Measurements from ENCODE around the gene SEC61A2. TPM values are rescaled to one million over a fixed set of nuclear protein-coding genes. Genes with fewer than 3 reads are reported as not detected.
A peak's percentile ranks its signal among the peaks of the same experiment; 100 is the strongest.
"Not testable (repeated sequence)": the region's sequence is repeated elsewhere in the genome, so short reads cannot be mapped to it uniquely, and the experiment has no call there.

Gene SEC61A2
- total RNA-seq, 1 donor from 2014 or later = 12.3 TPM

- DNase-seq = no peak
These were observed 33.5 kb downstream of the SEC61A2 start for GRCh38 chr10:12162927-12163326.

GRCh38 chr10:12164085-12164484 lies 34.6 kb downstream of the SEC61A2 start:
- DNase-seq = no peak

GRCh38 chr10:12165036-12165435 lies 35.6 kb downstream of the SEC61A2 start:
- no peak for DNase-seq

GRCh38 chr10:12165999-12166775 lies 36.7 kb downstream of the SEC61A2 start:
- no peak for DNase-seq

GRCh38 chr10:12171512-12171911 lies 42.0 kb downstream of the SEC61A2 start:
- DNase-seq = not testable (repeated sequence)

GRCh38 chr10:12177642-12178041 lies 48.2 kb downstream of the SEC61A2 start:
- peak; percentile 15 for DNase-seq

GRCh38 chr10:12179606-12180170 lies 50.2 kb downstream of the SEC61A2 start:
- DNase-seq = no peak

GRCh38 chr10:12180221-12180974 lies 50.9 kb downstream of the SEC61A2 start:
- no peak for DNase-seq

- peak; percentile 18 for DNase-seq
These were observed 51.7 kb downstream of the SEC61A2 start for GRCh38 chr10:12181065-12181775.

- DNase-seq = no peak
These were observed 54.7 kb downstream of the SEC61A2 start for GRCh38 chr10:12184165-12184564.

- peak; percentile 80 for DNase-seq
These were observed 56.8 kb downstream of the SEC61A2 start for GRCh38 chr10:12186323-12186722.

GRCh38 chr10:12187321-12187905 lies 57.9 kb downstream of the SEC61A2 start:
- DNase-seq = peak; percentile 65

- DNase-seq = no peak
These were observed 59.2 kb downstream of the SEC61A2 start for GRCh38 chr10:12188656-12189055.

GRCh38 chr10:12189426-12189825 lies 59.9 kb downstream of the SEC61A2 start:
- no peak for DNase-seq

- DNase-seq = peak; percentile 45
These were observed 62.2 kb downstream of the SEC61A2 start for GRCh38 chr10:12191715-12192114.

GRCh38 chr10:12193193-12193592 lies 63.7 kb downstream of the SEC61A2 start:
- DNase-seq = no peak

GRCh38 chr10:12194752-12195271 lies 65.3 kb downstream of the SEC61A2 start:
- DNase-seq = peak; percentile 40

- DNase-seq = no peak
These were observed 65.8 kb downstream of the SEC61A2 start for GRCh38 chr10:12195281-12195602.

- DNase-seq = peak; percentile 92
These were observed 66.4 kb downstream of the SEC61A2 start, which contains the start of the genes CDC123 and NUDT5 for GRCh38 chr10:12195603-12196506. CDC123 (plus strand) TSS chr10:12196188; CDS start chr10:12196246, 58 bp downstream. NUDT5 (minus strand) TSS chr10:12195891; CDS start chr10:12186291, 9,600 bp downstream.

- no peak for DNase-seq
These were observed 67.2 kb downstream of the SEC61A2 start for GRCh38 chr10:12196531-12197211.

All from dermis blood vessel endothelial cell (primary cell).